AG04449 (cell line): ENCODE data around the gene RPGRIP1.
A peak's percentile ranks its signal among the peaks of the same experiment; 100 is the strongest.

Source experiments
- CTCF ChIA-PET: fragments of 350-600 bp; formaldehyde crosslinking; extraction: SDS; loops from one replicate; lab custom pipeline; 2021; ENCODE audit warnings: antibody characterized with exemption; lab: Yijun Ruan, JAX
- POLR2A ChIA-PET: fragments of 400-600, 350-600 bp; formaldehyde crosslinking; extraction: SDS; loops from one replicate; lab custom pipeline; 2020; ENCODE audit warnings: antibody characterized with exemption, inconsistent platforms; lab: Yijun Ruan, JAX
- DNase-seq: peaks from one replicate; pipeline ENCODE4 v3.0.0-alpha.2; 2010; ENCODE audit warnings: low read depth, low spot score
- H3K4me3 ChIP-seq: 2 replicates; pipeline ENCODE4 v1.5.1; 2011; ENCODE audit warnings: low read depth, mild to moderate bottlenecking, control low read depth, low read length
- CTCF ChIP-seq: IDR thresholded peaks from one replicate; pipeline ENCODE4 v1.5.1; 2011; ENCODE audit warnings: mild to moderate bottlenecking, moderate library complexity, low read length, control low read depth, inconsistent platforms; ENCODE audit not compliant: insufficient read depth; ENCODE audit errors: missing control alignments

Gene RPGRIP1

GRCh38 chr14:21263284-21264024 is 16.4 kb upstream of the RPGRIP1 start:
- H3K4me3 ChIP-seq: no peak overlapping the region; the same call in 1 of the 2 replicates
- POLR2A ChIA-PET: no interaction called here
- DNase-seq: no peak
- TF ChIP-seq CTCF: no peak
- CTCF ChIA-PET: no interaction called here

GRCh38 chr14:21264025-21264801 is 15.7 kb upstream of the RPGRIP1 start:
- DNase-seq: peak; percentile 42
- ChIA-PET POLR2A (interaction anchor here (0.7 to 2.1 kb wide), 4 partner anchors 8 to 247 kb away, joined by 3 to 8 read pairs (median 6); partner anchors contain the start of gene METTL3), CTCF (interaction anchor here (1.1 to 1.7 kb wide), 4 partner anchors 8 to 293 kb away, joined by 3 to 7 read pairs (median 4); no protein-coding TSS in a partner anchor)
- no peak for TF ChIP-seq CTCF
- no peak overlapping the region for H3K4me3 ChIP-seq

- CTCF ChIA-PET: interaction anchor here (1.1 kb wide), 1 partner anchor 297 kb away, joined by 3 read pairs; no protein-coding TSS in a partner anchor
- POLR2A ChIA-PET: no interaction called here
- peak overlapping the region; percentile 90 for H3K4me3 ChIP-seq
- DNase-seq: no peak
- TF ChIP-seq CTCF: no peak
These were observed 12.4 kb upstream of the RPGRIP1 start for GRCh38 chr14:21267431-21267845.

- ChIA-PET CTCF (interaction anchor here (1.1 kb wide), 1 partner anchor 297 kb away, joined by 3 read pairs; no protein-coding TSS in a partner anchor), POLR2A (interaction anchor here (0.6 to 0.7 kb wide), 2 partner anchors 13 to 26 kb away, joined by 3 read pairs; no protein-coding TSS in a partner anchor)
- H3K4me3 ChIP-seq: peak overlapping the region; percentile 90
- DNase-seq: no peak
- TF ChIP-seq CTCF: no peak
These were observed 11.8 kb upstream of the RPGRIP1 start for GRCh38 chr14:21267886-21268616.

GRCh38 chr14:21268617-21269251 is 11.1 kb upstream of the RPGRIP1 start:
- POLR2A ChIA-PET: interaction anchor here (0.6 to 0.7 kb wide), 2 partner anchors 13 to 26 kb away, joined by 3 read pairs; no protein-coding TSS in a partner anchor
- peak; percentile 14 for DNase-seq
- peak overlapping the region; percentile 90 for H3K4me3 ChIP-seq
- TF ChIP-seq CTCF: no peak
- CTCF ChIA-PET: no interaction called here
